ENCODE measurements around the gene DMRTC2.

DMRTC2 gene

GRCh38 chr19:41847351-41848105, 2.7 kb downstream of the DMRTC2 start:
- no peak for DNase-seq (ENCODE audit: low read depth, low spot score)

- DNase-seq (ENCODE audit: low read depth, low spot score), result no peak
Measured at GRCh38 chr19:41848666-41849065, 3.8 kb downstream of the DMRTC2 start.

GRCh38 chr19:41849067-41849466, 4.2 kb downstream of the DMRTC2 start:
- no peak for DNase-seq (ENCODE audit: low read depth, low spot score)

- DNase-seq (ENCODE audit: low read depth, low spot score), result no peak
Measured at GRCh38 chr19:41850381-41850780, 5.5 kb downstream of the DMRTC2 start.

GRCh38 chr19:41851456-41851855, 6.6 kb downstream of the DMRTC2 start:
- no peak for DNase-seq (ENCODE audit: low read depth, low spot score)

- no peak for DNase-seq (ENCODE audit: low read depth, low spot score)
Measured at GRCh38 chr19:41853344-41853743, 8.5 kb downstream of the DMRTC2 start.

GRCh38 chr19:41853768-41854167, 8.9 kb downstream of the DMRTC2 start:
- no peak for DNase-seq (ENCODE audit: low read depth, low spot score)

GRCh38 chr19:41859213-41859617, 14.4 kb downstream of the DMRTC2 start:
- no peak for DNase-seq (ENCODE audit: low read depth, low spot score)

GRCh38 chr19:41859618-41860418, 15.0 kb downstream of the DMRTC2 start, which contains the start of gene RPS19:
TSS of gene RPS19 (plus strand) at chr19:41860255. CDS start at chr19:41860775, 520 bp downstream.
- peak; percentile 100 for DNase-seq (ENCODE audit: low read depth, low spot score)

- no peak for DNase-seq (ENCODE audit: low read depth, low spot score)
Measured at GRCh38 chr19:41860419-41861115, 15.7 kb downstream of the DMRTC2 start.

- no peak for DNase-seq (ENCODE audit: low read depth, low spot score)
Measured at GRCh38 chr19:41861116-41861768, 16.4 kb downstream of the DMRTC2 start.

- no peak for DNase-seq (ENCODE audit: low read depth, low spot score)
Measured at GRCh38 chr19:41861846-41862245, 17.0 kb downstream of the DMRTC2 start.

GRCh38 chr19:41862445-41862986, 17.7 kb downstream of the DMRTC2 start:
- no peak for DNase-seq (ENCODE audit: low read depth, low spot score)

- no peak for DNase-seq (ENCODE audit: low read depth, low spot score)
Measured at GRCh38 chr19:41863209-41863931, 18.5 kb downstream of the DMRTC2 start.

- DNase-seq (ENCODE audit: low read depth, low spot score), result no peak
Measured at GRCh38 chr19:41864374-41864773, 19.5 kb downstream of the DMRTC2 start.

- DNase-seq (ENCODE audit: low read depth, low spot score), result peak; percentile 49
Measured at GRCh38 chr19:41866284-41866683, 21.4 kb downstream of the DMRTC2 start.

GRCh38 chr19:41868120-41868988, 23.5 kb downstream of the DMRTC2 start:
- no peak for DNase-seq (ENCODE audit: low read depth, low spot score)

- DNase-seq (ENCODE audit: low read depth, low spot score), result no peak
Measured at GRCh38 chr19:41868989-41869300, 24.1 kb downstream of the DMRTC2 start.

- no peak for DNase-seq (ENCODE audit: low read depth, low spot score)
Measured at GRCh38 chr19:41869374-41869955, 24.6 kb downstream of the DMRTC2 start.

All from ELF-1 (cell line).